T follicular helper cell (primary cell): ENCODE data around the gene GNG2.

Experiments
- DNase-seq: peaks from one replicate; pipeline ENCODE4 v3.0.0-alpha.2; 2020; ENCODE audit warnings: low read depth

GNG2 gene

DNA sequence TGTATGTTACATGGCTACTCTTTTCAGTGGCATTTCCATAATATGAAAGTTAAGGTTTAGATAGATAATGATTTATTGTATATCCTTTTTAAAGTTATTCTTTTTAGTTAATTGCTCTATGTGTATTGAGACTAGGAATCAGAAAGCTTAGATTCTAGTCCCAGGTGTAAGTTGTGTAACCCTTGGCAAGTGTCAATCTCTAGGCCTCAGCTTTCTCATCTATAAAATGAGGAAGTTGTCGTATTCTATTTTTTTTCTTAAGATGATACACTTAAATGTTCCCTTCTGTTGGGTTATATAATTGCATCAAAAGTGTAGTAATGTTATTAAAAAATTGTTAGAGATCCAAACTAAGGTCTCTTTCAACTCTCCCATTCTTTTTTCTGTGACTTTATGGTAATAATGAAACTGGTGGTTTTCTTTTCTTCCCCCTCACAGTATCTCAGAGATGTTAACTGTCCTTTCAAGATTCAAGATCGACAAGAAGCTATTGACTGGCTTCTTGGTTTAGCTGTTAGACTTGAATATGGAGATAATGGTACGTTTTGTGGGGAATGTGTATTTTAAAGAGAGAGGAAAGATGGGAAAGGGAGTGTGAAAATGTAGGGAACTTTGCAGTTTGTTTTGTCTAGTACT, 133.0 kb downstream of the GNG2 start:
- DNase-seq = no peak

GRCh38 chr14:51996148-51996746, 135.8 kb downstream of the GNG2 start:
- no peak for DNase-seq

DNA sequence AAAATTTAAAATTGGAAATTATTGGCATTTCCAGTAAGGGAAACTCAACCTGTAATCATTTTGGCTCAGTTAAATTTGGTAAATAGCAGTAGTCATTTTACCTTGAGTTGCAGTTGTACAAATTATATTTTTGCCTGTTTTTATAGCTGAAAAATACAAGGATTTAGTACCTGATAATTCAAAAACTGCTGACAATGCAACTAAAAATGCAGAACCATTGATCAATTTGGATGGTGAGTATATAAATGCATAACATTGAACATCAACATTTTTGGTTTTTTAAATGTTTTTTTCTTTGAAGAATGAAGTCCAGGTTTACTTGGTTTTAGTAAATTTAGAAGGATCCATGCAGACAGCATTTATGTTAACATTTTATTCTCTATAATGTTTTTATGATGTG, 137.9 kb downstream of the GNG2 start:
- DNase-seq = no peak

GRCh38 chr14:51999084-51999483, 138.7 kb downstream of the GNG2 start:
- DNase-seq = no peak

DNA sequence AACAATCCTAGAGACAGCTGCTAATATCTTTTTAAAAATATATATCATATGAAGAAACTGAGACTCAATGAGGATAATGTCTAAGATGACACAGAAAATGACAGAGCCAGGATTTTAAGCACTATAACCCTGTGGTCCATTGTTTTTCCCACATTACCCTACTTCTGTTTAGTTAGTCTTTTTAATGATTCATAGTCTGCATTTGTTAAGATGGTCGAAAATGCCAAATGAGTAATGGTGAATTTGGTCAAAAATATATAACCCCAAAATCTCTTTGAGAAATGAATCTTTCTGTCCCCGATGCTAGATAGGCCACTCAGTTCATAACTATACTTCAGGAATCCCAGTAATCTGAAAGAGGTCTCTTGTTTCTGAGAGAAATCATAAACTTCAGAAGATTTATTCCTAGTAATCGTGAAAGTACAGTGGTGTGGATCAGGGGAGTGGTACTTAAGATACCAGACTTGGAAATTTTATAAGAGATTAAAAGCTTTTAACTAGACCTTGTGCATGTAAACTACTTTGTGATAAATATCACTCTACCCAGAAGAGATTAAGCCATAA, 139.7 kb downstream of the GNG2 start:
- no peak for DNase-seq

- DNase-seq = no peak
Observed at GRCh38 chr14:52000696-52001095, 140.3 kb downstream of the GNG2 start.

GRCh38 chr14:52002542-52002941, 142.1 kb downstream of the GNG2 start:
- DNase-seq = no peak

DNA sequence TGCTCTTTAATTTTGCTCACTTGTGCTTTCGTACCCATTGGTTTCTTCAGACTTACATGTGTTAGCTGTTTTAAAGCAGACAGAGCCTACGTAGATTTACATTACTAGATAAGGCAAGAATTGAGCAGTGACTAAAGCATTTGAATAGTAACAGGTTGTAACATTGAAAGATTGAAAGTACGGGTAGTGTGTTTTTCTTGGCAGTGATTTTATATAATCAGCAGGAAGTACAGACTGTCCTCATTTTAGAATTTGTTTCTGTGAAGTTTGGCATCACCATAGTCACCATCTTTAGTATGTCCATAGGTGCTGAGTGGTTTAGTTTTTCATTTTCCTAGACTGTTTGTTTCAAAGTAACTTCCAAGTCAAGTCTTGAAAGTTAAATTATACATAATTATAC, 142.9 kb downstream of the GNG2 start:
- DNase-seq = no peak

DNA sequence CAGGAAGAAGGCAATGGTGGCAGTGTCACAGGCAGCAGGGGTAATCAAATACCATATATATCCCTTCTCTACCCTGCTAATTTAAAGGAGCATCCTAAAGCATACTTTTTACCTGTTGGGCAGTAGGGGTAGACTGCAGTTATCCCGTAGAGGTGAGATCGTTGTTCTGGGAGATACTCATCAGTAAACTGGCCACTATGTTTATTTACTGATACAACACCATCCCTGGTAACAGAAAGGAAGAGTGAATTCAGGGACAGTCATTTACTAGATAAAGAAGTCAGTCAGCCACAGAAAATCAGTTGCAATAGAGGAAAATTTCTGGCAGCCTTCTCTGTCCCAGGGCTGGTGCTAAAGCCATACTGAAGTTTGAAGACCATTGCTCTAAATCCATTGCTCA, 145.2 kb downstream of the GNG2 start:
- DNase-seq = no peak

GRCh38 chr14:52006361-52006760, 145.9 kb downstream of the GNG2 start:
- no peak for DNase-seq

- DNase-seq = no peak
Observed at GRCh38 chr14:52007211-52007610, 146.8 kb downstream of the GNG2 start.

- no peak for DNase-seq
Observed at GRCh38 chr14:52007637-52008036, 147.2 kb downstream of the GNG2 start.

DNA sequence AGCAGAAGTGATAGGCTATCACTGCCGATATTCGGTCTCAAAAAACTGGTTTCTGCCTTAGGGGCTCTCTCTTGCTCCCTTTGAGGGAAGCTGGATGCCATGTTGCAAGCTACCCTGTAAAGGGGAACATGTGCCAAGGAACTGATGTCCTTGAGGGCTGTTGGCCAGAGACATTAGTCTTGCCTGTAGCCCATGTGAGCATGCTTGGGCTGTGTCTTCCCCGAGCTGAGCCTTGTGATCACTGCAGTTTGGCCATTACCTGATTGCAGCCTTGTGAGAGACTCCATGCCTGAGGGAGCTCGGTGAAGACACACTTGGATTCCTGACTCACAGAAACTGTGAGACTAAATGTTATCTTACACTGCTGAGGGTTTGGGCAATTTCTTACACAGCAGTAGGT, 147.7 kb downstream of the GNG2 start:
- DNase-seq = no peak

DNA sequence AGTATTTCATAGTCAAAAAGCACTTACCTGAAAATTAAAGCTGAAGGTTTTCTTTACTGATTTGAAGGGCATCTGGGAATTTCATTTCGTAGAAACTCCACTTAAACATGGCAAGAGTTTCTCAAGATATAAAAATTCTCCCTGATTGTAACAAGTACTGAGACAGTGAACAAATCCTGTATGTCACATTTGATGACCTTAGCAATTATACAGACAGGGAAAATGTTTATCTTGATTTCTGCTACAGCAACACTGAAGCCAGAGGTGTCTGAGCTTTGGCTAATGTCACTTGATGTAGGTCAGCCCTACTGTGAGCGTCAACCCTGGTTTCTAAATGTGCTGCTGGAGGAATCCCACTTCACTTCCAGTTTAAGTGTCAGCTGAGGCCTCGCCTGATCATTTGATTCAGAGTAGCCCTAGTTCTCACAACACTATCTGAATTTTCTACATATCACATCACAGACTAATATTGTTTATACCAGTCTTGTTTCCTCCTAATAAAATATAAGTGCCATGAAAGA, 149.8 kb downstream of the GNG2 start:
- no peak for DNase-seq

DNA sequence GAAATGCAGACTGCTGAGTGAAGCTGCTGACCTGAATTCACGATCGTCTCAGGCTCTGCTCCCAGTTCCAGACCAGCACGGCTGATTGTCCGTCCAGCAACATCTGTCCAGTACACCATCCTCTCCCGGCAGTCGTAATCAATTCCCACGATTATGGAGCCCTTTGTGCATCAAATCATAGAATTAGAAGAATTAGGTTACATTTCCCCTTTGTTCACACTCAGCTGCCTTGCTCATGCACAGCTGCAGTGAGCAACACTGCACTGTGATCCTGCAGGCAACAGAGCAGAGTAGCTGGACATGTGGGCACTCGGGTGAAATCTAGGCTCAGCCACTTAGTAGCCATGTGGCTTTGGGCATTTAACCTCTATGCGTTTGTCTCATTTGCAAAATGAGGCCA, 151.1 kb downstream of the GNG2 start:
- no peak for DNase-seq

DNA sequence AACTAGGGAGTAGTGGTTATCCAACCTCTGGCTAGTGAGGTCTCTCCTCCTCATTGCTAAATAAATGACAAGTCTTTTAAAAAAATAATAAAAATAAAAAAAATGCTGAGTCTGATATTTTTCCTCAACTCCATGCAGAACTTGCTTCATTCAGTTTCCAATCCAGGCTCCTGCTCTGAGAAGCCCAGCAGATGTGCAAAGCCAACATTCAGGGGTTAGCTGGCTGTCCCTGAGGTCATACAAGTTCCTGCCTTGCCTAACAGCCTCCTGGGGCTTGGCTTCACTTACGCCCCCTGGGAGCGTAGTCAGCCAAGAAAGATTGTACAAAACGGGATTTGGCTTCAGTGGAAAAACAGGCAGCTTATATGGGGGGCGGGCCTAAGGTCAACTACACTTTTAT, 152.2 kb downstream of the GNG2 start:
- DNase-seq = no peak

DNA sequence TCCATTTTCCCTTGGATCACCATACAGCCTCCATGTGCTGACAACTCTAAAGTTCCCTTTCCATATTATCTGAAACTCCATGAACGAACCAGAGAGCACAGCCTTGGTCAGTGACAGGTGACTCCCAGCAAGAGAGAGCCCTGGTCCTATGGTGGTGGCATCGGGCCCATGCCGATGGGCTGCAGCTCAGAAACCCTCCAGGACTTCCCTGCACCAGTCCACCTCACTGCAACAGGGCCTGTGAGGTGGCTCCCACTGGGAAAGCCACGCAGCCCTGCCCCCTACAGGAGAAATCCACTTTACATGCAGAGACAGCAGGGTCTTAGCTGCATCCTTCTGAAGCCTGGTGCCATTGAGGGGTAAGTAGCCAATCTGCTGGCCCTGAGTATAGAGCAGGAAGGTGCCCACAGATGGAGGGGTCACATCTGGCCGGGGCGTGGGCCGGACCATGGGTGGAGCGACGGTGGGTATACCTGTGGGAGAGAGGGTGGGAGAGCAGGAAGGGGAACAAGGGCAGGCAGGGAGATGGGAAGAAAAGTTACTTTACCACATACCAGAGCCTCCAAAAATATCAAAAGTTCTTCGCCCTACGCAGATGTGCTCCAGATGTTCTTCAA, 153.7 kb downstream of the GNG2 start:
- no peak for DNase-seq

DNA sequence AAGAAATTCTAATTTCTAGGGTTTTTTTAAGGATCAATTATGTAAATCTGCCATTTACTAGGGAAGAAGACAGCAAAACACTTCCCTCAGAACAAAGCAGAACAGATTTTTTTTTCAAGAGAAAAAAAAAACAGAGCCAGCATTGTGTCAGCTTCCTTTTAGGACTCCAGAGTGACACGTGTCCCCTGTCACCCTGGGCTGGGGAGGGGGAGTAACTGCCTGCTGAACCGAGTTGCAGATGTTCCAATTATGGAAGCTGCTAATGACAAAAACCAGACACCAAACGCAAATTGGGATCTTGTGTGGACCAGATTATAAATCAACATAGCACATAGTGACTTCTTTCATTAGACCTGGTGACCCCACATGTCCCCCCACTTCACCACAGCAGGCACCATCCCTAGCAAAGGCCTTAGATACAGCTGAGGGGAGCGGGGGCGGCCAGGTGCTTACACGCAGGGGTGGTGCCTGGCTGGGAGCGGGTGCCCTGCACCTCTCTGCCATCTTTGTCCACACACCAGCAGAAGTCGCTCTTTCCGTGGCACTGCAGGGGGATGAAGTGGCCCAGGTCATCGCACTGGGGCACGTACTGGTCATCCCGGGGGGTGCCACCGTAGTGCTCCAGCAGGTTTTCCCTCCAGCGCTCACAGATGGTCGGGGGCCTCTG, 154.3 kb downstream of the GNG2 start:
- no peak for DNase-seq

DNA sequence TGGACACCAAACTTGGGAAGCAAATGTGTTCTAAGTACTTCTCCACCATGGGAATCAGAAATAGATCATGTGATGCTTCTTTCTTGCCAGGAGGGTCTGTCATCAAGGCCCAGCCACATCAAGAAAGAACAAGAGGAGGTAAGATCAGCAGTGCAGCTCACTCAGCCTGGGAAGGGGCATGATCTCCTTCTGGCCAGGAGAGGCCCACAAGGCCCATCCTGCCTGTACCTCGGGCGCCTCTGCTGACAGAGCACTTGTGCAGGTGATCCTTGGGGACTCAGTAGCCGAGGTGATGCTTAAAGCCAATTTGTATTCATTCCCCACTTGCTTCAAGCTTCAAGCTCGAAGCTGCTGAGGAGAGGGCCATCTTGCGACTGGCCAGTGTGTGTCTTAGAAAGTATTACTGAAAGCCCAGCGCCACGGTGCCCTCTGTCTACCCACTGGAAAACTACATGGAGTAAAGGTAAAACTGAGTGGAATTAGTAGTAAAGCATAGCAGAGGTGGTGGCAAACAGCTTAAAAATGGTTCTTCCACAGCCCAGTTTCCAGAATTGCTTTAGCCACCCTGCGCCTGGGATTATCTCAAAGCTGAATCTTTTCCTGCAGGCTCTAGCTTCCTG, 155.1 kb downstream of the GNG2 start:
- no peak for DNase-seq

GRCh38 chr14:52018252-52018651, 157.8 kb downstream of the GNG2 start:
- DNase-seq = no peak

- no peak for DNase-seq
Observed at GRCh38 chr14:52018970-52019369, 158.6 kb downstream of the GNG2 start.
